Stomach (tissue), 9 donors: ENCODE results near the gene SNRNP35. TPM values are rescaled to one million over a fixed set of nuclear protein-coding genes. Genes with fewer than 3 reads are reported as not detected.
"Not testable (repeated sequence)": the region's sequence is repeated elsewhere in the genome, so short reads cannot be mapped to it uniquely, and the experiment has no call there.

Experiments used
- DNase-seq, 2 donors: peaks; one replicate each; pipeline versions ENCODE4 v3.0.0 to v3.0.0-alpha.2; 2013 to 2019
- H3K27ac ChIP-seq, 5 donors: fragments of 200-600 bp in 4 of 5; sonication (generic) in 4 of 5; one replicate each; pipeline ENCODE4 v1.5.1; 2013 to 2019; ENCODE audit warnings: mild to moderate bottlenecking in 1 of 5, moderate library complexity in 1 of 5
- H3K27me3 ChIP-seq, 3 donors: fragments of 200-600 bp; sonication (generic); one replicate each; pipeline ENCODE4 v1.5.1; 2017 to 2019; ENCODE audit warnings: mixed run types in 1 of 3
- H3K36me3 ChIP-seq, 4 donors: fragments of 200-600 bp; sonication (generic); 1 replicate in 3 of 4; 2 replicates in 1 of 4; pipeline ENCODE4 v1.5.1; 2016 to 2019
- H3K4me1 ChIP-seq, 4 donors: fragments of 200-600 bp; sonication (generic); one replicate each; pipeline ENCODE4 v1.5.1; 2016 to 2019
- H3K4me3 ChIP-seq, 4 donors: fragments of 200-600 bp; sonication (generic) in 3 of 4; one replicate each; pipeline ENCODE4 v1.5.1; 2016 to 2019; ENCODE audit warnings: mild to moderate bottlenecking in 1 of 4
- H3K9me3 ChIP-seq, 4 donors: fragments of 200-600 bp; sonication (generic); one replicate each; pipeline ENCODE4 v1.5.1; 2016 to 2019
- CTCF ChIP-seq, 7 experiments: fragments of 450-650 bp in 4 of 7; fragments of 200-600 bp in 3 of 7; sonication (generic) in 3 of 7; IDR thresholded peaks; one replicate each; pipeline ENCODE4 v1.5.1; 2016 to 2019; ENCODE audit warnings: antibody characterized with exemption in 7 of 7, control low read depth in 2 of 7, mild to moderate bottlenecking in 1 of 7
- EP300 ChIP-seq: sonication (generic); formaldehyde crosslinking; IDR thresholded peaks from one replicate; pipeline ENCODE4 v1.6.1; 2017; ENCODE audit warnings: antibody characterized with exemption
- POLR2A ChIP-seq, 4 donors: fragments of 450-650 bp; IDR thresholded peaks; one replicate each; pipeline ENCODE4 v1.6.1; 2016; ENCODE audit warnings: antibody characterized with exemption in 4 of 4, control low read depth in 2 of 4, mild to moderate bottlenecking in 1 of 4, moderate library complexity in 1 of 4
- POLR2AphosphoS5 ChIP-seq, 3 donors: sonication (generic); formaldehyde crosslinking; IDR thresholded peaks; one replicate each; pipeline ENCODE4 v1.6.1; 2016; ENCODE audit warnings: antibody characterized with exemption in 3 of 3
- WGBS, 5 donors: extraction: QIAGEN DNeasy Blood & Tissue Kit in 3 of 5; methylation state at CpG; one replicate each; pipeline versions ENCODE4 v1.1.5 to v1.1.7; 2013 to 2018; 5-methylcytosine and 5-hydroxymethylcytosine counted together
- intact Hi-C: fragments of 100-400 bp; cut with DNase I; formaldehyde crosslinking; loops from one replicate; pipeline ENCODE4 v1.15.1; 2023; ENCODE audit warnings: low total_unique reads
- polyA plus RNA-seq, 3 donors: library from polyadenylated mRNA; stranded (reverse); fragments of 200-250 nt; gene quantifications; one replicate each; pipeline ENCODE4 v1.2.3, GENCODE V29; 2013
- total RNA-seq, 5 donors: library from RNA; depleted of rRNA; stranded (reverse); fragments of >200 nt; gene quantifications; one replicate each; pipeline versions ENCODE4 v1.1.0 to v1.2.3, GENCODE V29; 2014 to 2016
- donor health status: healthy with polysubstance abuse.
- donor health status: Bipolar disorder and iron deficiency.
- donor health status: healthy.

SNRNP35 gene
- total and polyA plus RNA-seq, 8 donors, result 5.8 to 55.0 (median 31.4) TPM

- no peaks in the 10 kb centered on the region for H3K27me3 ChIP-seq
- H3K4me1 ChIP-seq, result no peaks in the 10 kb centered on the region
- DNase-seq, result no peak
- intact Hi-C loops, result no loop called here
- H3K27ac ChIP-seq, result no peak overlapping the region
- H3K36me3 ChIP-seq, result peaks cover 0 to 11% (median 0%) of the 10 kb centered on the region in 4 donors
- 47 to 75% (median 56%) methylated on average over 5 of the region's 5 CpGs for WGBS, 5 donors
- no peak overlapping the region for H3K4me3 ChIP-seq
- H3K9me3 ChIP-seq, result no peaks in the 10 kb centered on the region
- TF ChIP-seq POLR2A (IDR thresholded peaks at IDR 0.05) (no peak), POLR2AphosphoS5 (IDR thresholded peaks at IDR 0.05) (no peak), EP300 (no peak), CTCF (IDR thresholded peaks at IDR 0.05) (no peak)
These were observed 32.1 kb downstream of the SNRNP35 start for GRCh38 chr12:123490089-123490488.

- no peaks in the 10 kb centered on the region for H3K27me3 ChIP-seq
- H3K27ac ChIP-seq, result no peak overlapping the region
- H3K9me3 ChIP-seq, result no peaks in the 10 kb centered on the region
- WGBS, 5 donors, result 83 to 90% (median 86%) methylated on average over 8 to 11 of the region's 11 CpGs; no CpG with 5 or more reads in 1 of the 5 donors
- no peak overlapping the region for H3K4me3 ChIP-seq
- no peaks in the 10 kb centered on the region for H3K4me1 ChIP-seq
- intact Hi-C loops, result no loop called here
- no peak for DNase-seq
- peaks cover 0 to 16% (median under 1%) of the 10 kb centered on the region in 4 donors for H3K36me3 ChIP-seq
- no peak for TF ChIP-seq POLR2AphosphoS5 (IDR thresholded peaks at IDR 0.05)
- TF ChIP-seq CTCF (IDR thresholded peaks at IDR 0.05), result no peak
- no peak for TF ChIP-seq POLR2A (IDR thresholded peaks at IDR 0.05)
- TF ChIP-seq EP300, result no peak
These were observed 33.1 kb downstream of the SNRNP35 start for GRCh38 chr12:123491056-123491455.

- Histone ChIP-seq H3K9me3 (no peaks in the 10 kb centered on the region), H3K4me1 (no peaks in the 10 kb centered on the region), H3K4me3 (no peak overlapping the region), H3K27me3 (no peaks in the 10 kb centered on the region), H3K36me3 (peaks cover 0 to 20% (median 4%) of the 10 kb centered on the region in 4 donors), H3K27ac (no peak overlapping the region)
- no peak for DNase-seq
- intact Hi-C loops, result no loop called here
- TF ChIP-seq CTCF (IDR thresholded peaks at IDR 0.05) (no peak), EP300 (no peak), POLR2AphosphoS5 (IDR thresholded peaks at IDR 0.05) (no peak), POLR2A (IDR thresholded peaks at IDR 0.05) (no peak)
- 90 to 94% (median 91%) methylated on average over 13 of the region's 13 CpGs for WGBS, 5 donors
These were observed 33.5 kb downstream of the SNRNP35 start for GRCh38 chr12:123491481-123491880.

- H3K27ac ChIP-seq, H3K4me3 ChIP-seq, intact Hi-C loops, H3K4me1 ChIP-seq, DNase-seq, H3K27me3 ChIP-seq, H3K9me3 ChIP-seq: not testable (repeated sequence)
- 74 to 80% (median 77%) methylated on average over 6 to 7 of the region's 7 CpGs for WGBS, 5 donors
- H3K36me3 ChIP-seq, result peaks cover 0 to 30% (median 13%) of the 10 kb centered on the region in 4 donors
These were observed 34.5 kb downstream of the SNRNP35 start for GRCh38 chr12:123492339-123493039.
